ENCODE results near the gene HAUS2.

HAUS2 gene

DNA sequence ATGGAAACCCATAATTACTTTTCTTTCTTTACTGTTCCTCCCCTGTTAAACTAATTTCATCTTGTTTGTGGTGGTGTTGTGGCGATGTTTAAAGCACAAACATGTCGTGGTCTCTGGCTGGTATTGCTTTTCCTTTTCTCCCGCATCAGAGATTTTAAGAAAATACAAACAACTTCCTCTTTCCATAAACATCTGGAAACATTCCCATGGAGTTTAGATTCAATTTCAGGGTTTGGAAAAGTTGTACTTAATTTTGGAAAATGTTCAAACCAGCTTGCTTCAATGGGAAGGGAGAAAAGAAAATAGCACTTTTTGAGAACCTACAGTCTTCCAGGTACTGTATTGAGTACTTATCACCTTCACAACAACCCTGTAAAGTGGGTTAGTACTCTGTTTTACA lies 57.2 kb downstream of the HAUS2 start:
- in situ Hi-C loops (cut with MboI; ENCODE audit: low sequenced_read_pairs), result no loop called here

- in situ Hi-C loops (cut with MboI; ENCODE audit: low sequenced_read_pairs), result no loop called here
Measured at GRCh38 chr15:42608110-42608531, 59.5 kb downstream of the HAUS2 start.

- in situ Hi-C loops (cut with MboI; ENCODE audit: low sequenced_read_pairs), result no loop called here
Measured at GRCh38 chr15:42608752-42609488, 60.3 kb downstream of the HAUS2 start.

- in situ Hi-C loops (cut with MboI; ENCODE audit: low sequenced_read_pairs), result no loop called here
Measured at GRCh38 chr15:42611532-42611931, 62.9 kb downstream of the HAUS2 start.

GRCh38 chr15:42612367-42612912 lies 63.8 kb downstream of the HAUS2 start:
- in situ Hi-C loops (cut with MboI; ENCODE audit: low sequenced_read_pairs), result no loop called here

DNA sequence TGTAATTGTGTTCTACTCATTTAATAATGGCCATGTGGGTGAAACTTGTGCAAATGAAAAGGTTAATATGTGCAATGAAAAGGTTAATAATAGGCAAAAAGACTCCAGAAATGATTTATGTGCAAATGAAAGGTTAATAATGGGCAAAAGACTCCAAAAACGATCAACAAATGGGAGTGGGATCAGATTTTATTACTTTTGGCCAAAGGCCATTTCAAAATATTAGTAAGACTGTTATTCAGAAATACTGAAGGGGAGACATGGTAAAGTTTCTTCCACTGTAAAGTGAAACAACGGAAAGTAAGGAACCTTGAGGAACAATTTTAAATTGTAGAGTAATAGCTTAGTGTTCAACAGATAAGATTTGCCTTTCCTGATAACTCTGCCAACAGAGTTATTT lies 67.5 kb downstream of the HAUS2 start:
- in situ Hi-C loops (cut with MboI; ENCODE audit: low sequenced_read_pairs), result no loop called here
